GM19099 (cell line): ENCODE measurements around the gene SAYSD1.

ENCODE experiments used
- POLR2A ChIP-seq: IDR thresholded peaks from 3 replicates; pipeline ENCODE4 v1.6.1; 2011; ENCODE audit warnings: low read depth; ENCODE audit not compliant: insufficient read length; ENCODE audit errors: extremely low read depth

Gene SAYSD1

DNA sequence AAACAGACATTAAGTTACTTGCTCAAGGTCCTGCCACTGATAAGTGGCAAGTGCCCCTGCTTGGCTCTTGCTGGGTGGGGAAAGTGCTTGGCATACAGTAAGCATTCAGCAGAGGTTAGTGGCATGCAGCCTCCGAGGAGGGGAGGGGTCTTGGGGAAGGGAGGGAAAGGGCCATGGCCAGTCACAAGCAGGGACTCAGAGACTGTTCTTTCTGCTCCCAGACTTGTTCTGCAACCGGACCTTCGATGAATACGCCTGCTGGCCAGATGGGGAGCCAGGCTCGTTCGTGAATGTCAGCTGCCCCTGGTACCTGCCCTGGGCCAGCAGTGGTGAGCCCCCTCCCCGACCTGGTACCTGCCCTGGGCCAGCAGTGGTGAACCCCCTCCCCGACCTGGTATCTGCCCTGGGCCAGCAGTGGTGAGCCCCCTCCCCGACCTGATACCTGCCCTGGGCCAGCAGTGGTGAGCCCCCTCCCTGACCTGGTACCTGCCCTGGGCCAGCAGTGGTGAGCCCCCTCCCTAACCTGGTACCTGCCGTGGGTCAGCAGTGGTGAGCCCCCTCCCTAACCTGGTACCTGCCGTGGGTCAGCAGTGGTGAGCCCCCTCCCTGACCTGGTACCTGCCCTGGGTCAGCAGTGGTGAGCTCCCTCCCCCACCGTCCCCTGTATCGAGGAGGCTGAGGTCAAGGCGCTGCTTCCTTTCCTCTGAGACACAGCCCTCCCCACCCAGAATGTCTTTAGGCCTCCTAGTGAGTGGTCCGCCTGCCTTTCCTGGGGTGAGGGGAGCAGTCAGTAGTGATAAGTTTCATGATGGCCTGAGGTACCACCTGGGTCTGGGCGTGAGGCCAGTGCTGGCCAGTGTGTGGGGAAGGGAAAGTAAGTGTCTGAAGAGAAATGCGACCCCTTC is 57.5 kb downstream of the SAYSD1 start:
- TF ChIP-seq POLR2A: no peak

DNA sequence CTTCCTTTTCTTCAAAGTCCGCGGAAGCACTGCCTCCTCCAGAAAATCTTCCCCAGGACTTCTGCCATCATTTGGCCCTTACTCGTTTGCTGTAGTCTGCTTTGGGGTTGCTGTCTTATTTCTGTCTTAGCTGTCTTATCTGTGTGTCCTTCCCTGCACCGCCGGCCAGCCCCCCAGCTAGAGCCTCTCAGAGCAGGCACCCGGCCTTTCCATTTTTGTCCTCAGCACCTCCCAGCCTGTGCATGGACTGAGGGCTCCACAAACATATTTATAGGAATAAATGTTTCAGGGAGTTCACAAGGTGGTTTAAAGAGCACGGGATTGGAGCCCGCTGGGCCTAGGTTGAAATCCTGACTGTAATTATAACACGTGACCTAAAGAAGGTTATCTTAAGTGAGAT is 58.3 kb downstream of the SAYSD1 start:
- no peak for TF ChIP-seq POLR2A

DNA sequence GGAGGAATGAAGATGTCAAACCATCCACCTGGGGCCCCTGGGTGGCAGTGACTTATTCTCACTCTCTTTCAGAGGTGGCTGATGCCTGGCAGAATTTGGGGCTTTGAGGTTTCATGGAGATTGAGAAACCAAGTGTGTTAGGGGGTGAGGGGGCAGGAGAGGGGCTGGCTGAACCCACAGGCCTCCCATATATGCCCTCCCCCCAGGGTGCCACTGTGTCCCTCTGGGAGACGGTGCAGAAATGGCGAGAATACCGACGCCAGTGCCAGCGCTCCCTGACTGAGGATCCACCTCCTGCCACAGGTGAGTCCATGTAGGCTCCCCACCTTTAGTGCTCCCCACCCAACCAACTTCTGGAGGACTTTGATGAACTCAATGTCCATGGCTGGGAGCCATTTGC is 58.8 kb downstream of the SAYSD1 start:
- TF ChIP-seq POLR2A: no peak

DNA sequence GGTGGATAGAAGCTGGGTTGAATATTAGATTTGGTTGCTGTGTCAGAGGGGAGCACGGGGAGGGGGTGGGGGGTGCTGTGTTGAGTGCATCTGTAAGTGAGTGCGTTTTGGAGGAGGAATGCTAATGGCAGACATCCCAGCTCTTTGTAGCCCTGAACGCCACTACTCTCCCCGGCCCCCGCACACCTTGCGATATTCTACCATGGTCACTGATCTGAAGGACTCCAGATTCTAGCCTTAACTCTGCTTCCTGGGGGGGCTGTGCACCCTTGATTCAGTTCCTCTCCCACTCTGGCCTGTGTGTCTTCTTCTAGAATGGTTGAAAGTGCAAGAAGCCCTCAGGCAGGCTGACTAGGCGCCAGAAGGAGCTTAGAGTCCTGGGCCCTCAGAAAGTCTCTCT is 59.3 kb downstream of the SAYSD1 start:
- TF ChIP-seq POLR2A: no peak

DNA sequence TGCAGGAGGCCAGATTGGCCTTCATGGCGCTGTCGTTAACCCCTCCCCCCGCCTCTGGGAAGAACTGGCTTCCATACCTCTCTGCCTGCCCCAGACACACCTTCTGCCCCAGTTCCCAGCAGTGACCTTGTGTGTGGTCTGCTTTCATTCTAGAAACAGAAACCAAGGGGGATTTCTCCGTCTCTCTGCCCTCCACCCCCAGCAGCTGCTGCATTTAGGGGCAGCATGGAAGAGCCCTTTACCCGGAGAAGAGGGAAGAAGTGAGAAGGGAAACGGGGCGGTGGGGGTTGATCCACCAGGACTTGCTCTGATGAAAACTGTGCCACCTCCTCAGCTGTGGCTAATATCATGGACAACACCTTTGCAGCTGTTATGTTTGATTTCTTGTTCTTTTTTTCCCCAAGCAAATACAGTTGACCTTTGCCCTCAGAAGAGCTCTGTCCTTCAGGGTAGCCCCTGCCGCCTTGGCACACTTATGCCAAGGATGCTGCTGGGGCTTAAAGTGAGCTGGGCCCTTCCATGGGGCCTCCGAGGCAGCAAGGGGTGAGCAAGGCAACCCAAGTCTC is 60.3 kb downstream of the SAYSD1 start:
- TF ChIP-seq POLR2A: no peak
